NCI-H345 (cell line): ENCODE data around the gene KRTAP10-12.
A peak's percentile ranks its signal among the peaks of the same experiment; 100 is the strongest.

Experiments used
- DNase-seq: peaks from one replicate; lab custom pipeline; 2025; lab: John Stamatoyannopoulos, UW

The KRTAP10-12 gene

DNA sequence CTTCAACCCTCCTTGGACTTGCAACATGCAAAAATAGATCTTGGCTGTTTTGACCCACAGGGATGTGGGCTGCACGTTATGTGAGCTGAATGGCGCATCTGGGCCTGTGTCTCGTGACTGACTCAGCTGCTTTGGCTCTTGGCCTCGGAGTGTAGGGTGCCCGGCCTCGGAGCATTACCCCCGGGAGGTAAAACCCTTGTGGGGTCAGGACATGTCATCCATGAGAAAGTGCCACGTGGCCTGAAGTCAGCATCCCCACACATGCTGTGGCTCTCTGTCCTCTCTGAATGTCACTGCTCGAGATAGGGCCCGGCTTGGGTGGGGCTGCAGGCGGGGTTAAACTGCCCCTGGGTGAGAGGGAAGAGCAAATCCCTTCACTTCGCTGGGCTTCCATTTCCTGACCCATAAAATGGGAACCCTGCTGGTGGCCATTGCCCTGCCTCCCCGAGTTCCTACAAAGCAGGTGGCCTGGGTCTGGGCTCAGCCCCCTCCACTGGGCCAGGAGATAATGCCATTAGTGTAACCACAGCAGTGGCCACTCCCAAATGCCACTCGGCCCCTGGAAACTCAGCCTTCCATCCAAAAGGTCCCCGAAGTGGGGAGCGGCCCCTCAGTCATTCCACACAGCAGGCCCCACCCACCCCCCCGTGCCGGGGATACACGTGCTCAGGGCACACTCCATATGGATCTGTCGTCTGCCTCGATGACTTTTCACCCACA, 37.2 kb downstream of the KRTAP10-12 start:
- no peak for DNase-seq

DNA sequence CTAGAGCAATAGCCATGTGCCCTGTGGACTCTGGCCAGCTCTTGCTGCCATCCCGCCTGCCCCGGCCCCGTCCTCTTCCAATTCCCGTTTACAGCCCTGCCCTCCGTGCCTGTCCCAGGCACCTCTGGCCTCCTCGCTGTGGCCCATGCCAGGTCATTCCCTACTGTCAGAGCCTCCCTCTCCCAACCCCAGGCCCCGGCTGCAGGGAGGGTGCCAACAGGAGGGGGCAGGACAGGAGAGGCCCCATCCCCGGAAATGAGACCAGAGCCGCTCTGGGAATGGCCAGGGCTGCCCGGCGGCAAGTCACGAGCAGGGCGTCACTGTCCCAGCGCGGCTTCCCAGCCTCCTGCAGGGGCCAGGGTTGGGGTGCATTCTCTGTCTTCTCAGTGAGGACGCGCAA, 37.9 kb downstream of the KRTAP10-12 start:
- no peak for DNase-seq

DNA sequence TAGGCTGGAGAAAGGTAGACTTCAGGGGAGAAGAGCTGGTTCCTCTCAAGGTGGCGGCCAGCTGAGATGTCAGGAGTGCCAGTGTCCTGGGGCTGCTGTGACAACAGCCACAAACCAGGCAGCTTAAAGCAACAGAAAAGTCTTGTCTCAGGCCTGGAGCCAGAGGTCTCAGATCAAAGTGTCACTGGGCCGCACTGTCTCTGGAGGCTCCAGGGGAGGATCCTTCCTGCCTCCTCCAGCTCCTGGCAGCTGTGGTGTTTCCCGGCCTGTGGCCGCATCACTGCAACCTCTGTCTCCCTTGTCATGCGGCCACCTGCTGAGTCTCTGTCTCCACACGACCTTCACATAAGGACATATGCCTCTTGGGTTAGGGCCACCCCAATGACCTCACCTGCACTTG, 38.8 kb downstream of the KRTAP10-12 start:
- no peak for DNase-seq

DNA sequence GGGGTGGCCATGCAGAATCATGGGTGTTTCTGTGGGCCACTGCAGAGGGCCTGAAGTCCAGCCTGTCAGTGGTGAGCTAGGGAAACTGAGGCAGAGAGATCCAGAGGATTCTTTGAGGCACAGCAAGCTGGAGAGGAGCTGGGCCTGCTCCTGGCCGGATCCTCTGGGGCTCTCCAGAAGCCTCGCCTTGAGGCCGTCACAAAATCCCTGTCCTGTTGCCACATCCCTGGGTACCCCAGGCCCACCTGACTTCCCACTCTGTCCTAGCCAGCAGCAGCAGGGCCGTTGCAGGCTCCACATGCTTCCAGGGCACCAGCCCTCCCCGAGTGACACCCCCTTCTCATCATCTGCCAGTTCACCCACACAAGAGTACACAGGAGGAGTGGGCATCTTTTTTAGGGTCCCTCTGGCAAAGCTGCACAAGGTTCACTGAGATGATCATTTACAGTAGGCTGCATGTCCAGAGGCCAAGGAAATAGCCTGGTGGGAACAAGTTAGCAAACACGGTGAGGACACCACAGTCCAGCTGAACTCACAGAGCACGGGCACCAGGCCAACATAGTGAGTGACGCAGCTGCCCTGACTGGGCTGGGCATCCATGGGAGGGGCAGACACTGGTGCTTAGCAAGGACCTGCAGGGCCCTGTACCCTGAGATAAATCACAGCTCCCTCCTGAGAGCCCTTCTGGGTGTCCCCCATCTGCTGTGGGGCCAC, 39.5 kb downstream of the KRTAP10-12 start:
- DNase-seq = peak; percentile 44

DNA sequence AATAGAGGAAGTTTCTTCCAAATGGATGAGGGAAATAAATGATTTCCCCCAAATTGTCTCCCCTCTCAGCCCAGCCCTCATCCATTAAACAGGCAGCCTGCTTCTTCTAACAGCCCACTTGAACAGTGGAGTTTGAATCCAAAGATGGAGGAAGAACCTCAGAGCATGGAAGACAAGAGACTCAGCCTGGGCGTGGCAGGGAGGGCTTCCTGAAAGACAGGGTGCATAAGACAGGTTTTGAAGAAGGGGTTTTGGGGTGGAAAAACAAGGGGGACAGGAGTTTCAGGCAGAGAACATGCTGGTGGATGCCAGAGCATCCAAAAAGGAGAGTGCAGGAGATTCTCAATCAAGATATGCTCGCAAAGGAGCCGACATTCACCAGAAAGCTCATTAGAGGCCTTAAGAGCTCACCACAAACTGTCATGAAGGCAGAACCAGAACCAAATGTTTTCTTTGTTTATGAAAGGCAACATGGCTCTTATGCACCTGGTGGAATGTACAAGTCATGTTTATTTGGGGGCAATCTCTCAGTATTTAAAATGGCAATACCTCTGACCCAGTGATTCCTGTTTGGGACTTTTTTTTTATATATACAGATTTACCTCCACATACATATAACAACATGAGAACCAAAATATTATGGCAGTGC, 40.9 kb downstream of the KRTAP10-12 start:
- DNase-seq = peak; percentile 27

DNA sequence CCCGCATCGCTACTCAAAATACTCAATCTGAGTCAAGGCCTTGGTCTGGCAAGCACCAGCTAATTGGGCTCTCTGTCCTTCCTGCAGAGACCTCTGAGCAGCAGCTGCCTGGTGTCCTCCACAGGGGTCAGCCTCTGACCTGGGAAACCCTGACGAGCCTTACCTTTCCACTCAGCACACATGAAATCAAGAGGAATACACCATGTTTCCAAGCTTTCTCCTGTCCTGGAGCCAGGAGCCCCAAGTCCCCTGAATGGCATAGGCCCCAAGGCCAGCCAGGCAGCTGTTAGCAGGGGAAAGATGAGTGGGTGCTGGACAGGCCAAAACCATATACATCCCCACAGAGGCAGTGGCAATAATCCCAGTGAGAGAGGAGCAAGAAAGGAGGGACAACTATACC, 41.6 kb downstream of the KRTAP10-12 start:
- no peak for DNase-seq

DNA sequence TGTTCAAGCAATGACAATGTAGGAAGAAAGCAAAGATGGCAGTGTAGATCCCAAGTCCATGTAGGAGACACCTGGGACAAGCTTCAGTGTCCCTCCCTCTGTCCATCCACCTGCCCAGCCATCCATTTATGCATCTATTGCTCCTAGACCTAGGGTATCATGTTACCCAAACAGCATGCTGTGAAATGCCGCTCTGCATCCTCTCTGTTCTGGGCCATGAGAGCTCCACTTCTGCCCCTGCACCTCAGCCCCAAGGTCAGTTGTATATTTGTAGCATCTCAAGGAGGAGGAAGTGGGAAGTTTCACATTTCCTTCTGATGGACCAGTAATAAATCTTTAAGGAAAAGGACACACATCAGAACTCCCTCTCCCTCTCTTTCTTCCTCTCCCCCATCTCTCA, 42.3 kb downstream of the KRTAP10-12 start:
- DNase-seq = no peak

DNA sequence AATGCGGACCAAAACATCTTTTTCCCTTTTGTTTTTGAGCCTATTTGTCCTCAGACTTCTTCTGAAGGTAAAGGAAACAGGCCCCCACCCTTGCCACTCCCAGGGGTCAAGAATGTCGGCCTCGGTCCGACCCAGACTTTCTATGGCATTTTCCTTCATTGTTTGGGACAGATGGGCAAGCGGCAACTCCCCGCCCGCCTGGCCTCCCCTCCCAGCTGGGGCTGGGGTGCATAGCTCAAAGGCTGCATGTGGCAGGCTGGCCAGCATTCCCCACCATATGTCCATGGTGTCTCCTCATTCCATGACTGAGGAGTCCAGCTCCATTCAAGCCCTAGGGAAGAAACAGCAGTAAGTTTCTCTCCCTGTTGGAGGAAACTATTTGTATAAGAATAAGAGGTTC, 43.8 kb downstream of the KRTAP10-12 start:
- DNase-seq = no peak

DNA sequence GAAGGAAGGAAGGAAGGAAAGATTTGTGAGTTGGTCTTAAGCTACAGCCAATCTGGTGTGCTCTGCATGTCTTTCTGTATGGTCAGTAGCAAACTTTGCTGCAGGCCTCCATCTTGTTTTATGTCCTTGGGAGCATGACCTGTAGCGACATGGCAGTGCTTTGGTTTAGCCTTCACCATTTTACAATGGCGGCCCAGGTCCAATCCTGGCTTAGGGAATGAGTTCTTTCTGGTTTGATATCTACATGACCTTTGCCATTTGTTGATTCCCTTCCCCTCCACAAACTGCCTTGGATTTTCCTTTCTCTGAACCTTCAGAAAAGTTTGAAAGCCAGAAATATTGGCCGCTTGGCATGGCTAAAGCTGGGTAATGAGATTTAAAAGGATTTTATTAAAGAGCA, 44.9 kb downstream of the KRTAP10-12 start:
- no peak for DNase-seq

DNA sequence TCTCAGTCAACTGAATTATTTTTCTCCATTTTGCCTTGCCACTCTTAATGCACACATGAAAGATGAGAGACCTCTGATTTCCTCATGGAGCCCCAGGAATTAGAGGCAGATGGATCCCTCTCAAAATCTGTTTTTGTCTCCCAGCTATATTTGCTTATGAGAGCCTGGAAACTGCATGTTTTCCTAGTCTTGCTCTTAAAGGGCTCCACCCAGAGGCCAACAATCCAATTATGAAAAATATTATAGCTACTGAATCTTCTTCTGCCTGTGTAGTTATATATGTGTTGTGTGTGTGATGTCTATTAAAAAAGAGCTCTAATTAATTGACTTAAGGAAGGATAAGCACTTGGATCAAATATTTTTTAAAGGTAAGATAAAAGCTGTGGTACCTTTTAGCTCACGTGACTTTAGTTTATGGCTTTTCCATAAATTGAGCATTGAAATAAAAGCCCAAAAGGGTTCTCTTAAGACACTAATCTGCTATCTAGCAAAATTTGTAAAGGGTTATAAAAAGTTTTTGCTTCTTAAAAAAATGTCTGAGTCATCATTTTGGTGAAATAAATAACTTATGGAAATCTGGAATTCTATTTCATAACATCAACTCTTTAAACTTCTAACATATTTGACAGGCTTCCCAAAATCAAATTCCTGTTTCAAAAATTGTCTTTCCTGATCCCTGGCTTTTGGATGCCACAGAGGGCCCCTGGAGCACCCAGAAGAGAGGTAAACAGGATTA, 45.6 kb downstream of the KRTAP10-12 start:
- peak; percentile 75 for DNase-seq
